ENCODE data around the gene FCMR.

The FCMR gene

GRCh38 chr1:206901944-206902343, 19.8 kb downstream of the FCMR start:
- no peak for TF ChIP-seq CTCF (IDR thresholded peaks at IDR 0.05; ENCODE audit: low read depth, low read length, missing control alignments)
- no peak for DNase-seq (ENCODE audit: low read depth)
- H3K4me3 ChIP-seq (ENCODE audit: low read depth, low read length) = no peak overlapping the region

- no peak for DNase-seq (ENCODE audit: low read depth)
- TF ChIP-seq CTCF (IDR thresholded peaks at IDR 0.05; ENCODE audit: low read depth, low read length, missing control alignments) = no peak
These were observed 21.6 kb downstream of the FCMR start for GRCh38 chr1:206900149-206900548.

GRCh38 chr1:206899717-206900116, 22.0 kb downstream of the FCMR start:
- no peak for TF ChIP-seq CTCF (IDR thresholded peaks at IDR 0.05; ENCODE audit: low read depth, low read length, missing control alignments)
- DNase-seq (ENCODE audit: low read depth) = no peak
- no peak overlapping the region for H3K4me3 ChIP-seq (ENCODE audit: low read depth, low read length)

More at GRCh38 chr1:206900149-206900548, 21.6 kb downstream of the FCMR start:
- no peak overlapping the region for H3K4me3 ChIP-seq (ENCODE audit: low read depth, low read length)

GRCh38 chr1:206898915-206899431, 22.8 kb downstream of the FCMR start:
- no peak for TF ChIP-seq CTCF (IDR thresholded peaks at IDR 0.05; ENCODE audit: low read depth, low read length, missing control alignments)
- DNase-seq (ENCODE audit: low read depth) = no peak

GRCh38 chr1:206898089-206898914, 23.4 kb downstream of the FCMR start:
- H3K4me3 ChIP-seq (ENCODE audit: low read depth, low read length) = no peak overlapping the region
- TF ChIP-seq CTCF (IDR thresholded peaks at IDR 0.05; ENCODE audit: low read depth, low read length, missing control alignments) = no peak
- no peak for DNase-seq (ENCODE audit: low read depth)

More at GRCh38 chr1:206898915-206899431, 22.8 kb downstream of the FCMR start:
- no peak overlapping the region for H3K4me3 ChIP-seq (ENCODE audit: low read depth, low read length)

GRCh38 chr1:206897175-206897574, 24.6 kb downstream of the FCMR start, which contains the start of gene IL24:
Gene IL24 (plus strand): TSS chr1:206897443. CDS start chr1:206897833, 390 bp downstream.
- no peak for DNase-seq (ENCODE audit: low read depth)

More at GRCh38 chr1:206897175-206897574, 24.6 kb downstream of the FCMR start, which contains the start of gene IL24:
- no peak within 1 kb of the TSS for H3K4me3 ChIP-seq (ENCODE audit: low read depth, low read length)
- no peak for TF ChIP-seq CTCF (IDR thresholded peaks at IDR 0.05; ENCODE audit: low read depth, low read length, missing control alignments)
